Liver (tissue), 9 donors: ENCODE results near the gene RAI1. TPM values are rescaled to one million over a fixed set of nuclear protein-coding genes. Genes with fewer than 3 reads are reported as not detected.

Experiments used
- DNase-seq: peaks from one replicate; pipeline ENCODE4 v3.0.0-alpha.2; 2017; ENCODE audit warnings: low spot score
- H3K27ac ChIP-seq, 2 donors: one replicate each; pipeline ENCODE4 v1.7.0; 2013; ENCODE audit warnings: inconsistent platforms in 2 of 2, low read length in 2 of 2, control low read depth in 1 of 2, low read depth in 1 of 2, mild to moderate bottlenecking in 1 of 2
- H3K27me3 ChIP-seq, 4 donors: one replicate each; pipeline versions ENCODE4 v1.6.1 to v1.7.0; 2013; ENCODE audit warnings: low read length in 3 of 4, inconsistent platforms in 1 of 4, mild to moderate bottlenecking in 1 of 4, moderate library complexity in 1 of 4; ENCODE audit not compliant: control insufficient read depth in 4 of 4, insufficient read depth in 4 of 4
- H3K36me3 ChIP-seq, 4 donors: one replicate each; pipeline versions ENCODE4 v1.6.1 to v1.7.0; 2013; ENCODE audit warnings: low read length in 3 of 4, mild to moderate bottlenecking in 3 of 4, low read depth in 1 of 4, moderate library complexity in 1 of 4; ENCODE audit not compliant: control insufficient read depth in 4 of 4, insufficient read depth in 3 of 4
- H3K4me1 ChIP-seq, 4 donors: one replicate each; pipeline versions ENCODE4 v1.6.1 to v1.7.0; 2013; ENCODE audit warnings: low read length in 3 of 4, mild to moderate bottlenecking in 3 of 4, moderate library complexity in 1 of 4; ENCODE audit not compliant: control insufficient read depth in 4 of 4, insufficient read depth in 4 of 4
- H3K4me3 ChIP-seq, 3 donors: one replicate each; pipeline versions ENCODE4 v1.6.1 to v1.7.0; 2013; ENCODE audit warnings: low read length in 3 of 3, control low read depth in 1 of 3, low read depth in 1 of 3, mild to moderate bottlenecking in 1 of 3
- H3K9ac ChIP-seq, 2 donors: one replicate each; pipeline ENCODE4 v1.7.0; 2013; ENCODE audit warnings: low read length in 2 of 2, mild to moderate bottlenecking in 2 of 2, moderate library complexity in 2 of 2, control low read depth in 1 of 2, low read depth in 1 of 2
- H3K9me3 ChIP-seq, 4 donors: one replicate each; pipeline versions ENCODE4 v1.6.1 to v1.7.0; 2013; ENCODE audit warnings: low read length in 3 of 4; ENCODE audit not compliant: control insufficient read depth in 4 of 4
- EGR1 ChIP-seq, 2 donors: IDR thresholded peaks; 2 replicates each; pipeline ENCODE4 v1.6.1; 2016 to 2018; ENCODE audit warnings: antibody characterized with exemption in 2 of 2, low read depth in 2 of 2
- FOXA1 ChIP-seq: IDR thresholded peaks from 2 replicates; pipeline ENCODE4 v1.6.1; 2016; ENCODE audit warnings: antibody characterized with exemption
- FOXA2 ChIP-seq: IDR thresholded peaks from 2 replicates; pipeline ENCODE4 v1.6.1; 2016; ENCODE audit warnings: antibody characterized with exemption
- GABPA ChIP-seq, 2 donors: IDR thresholded peaks in 1 of 2; conservative IDR thresholded peaks in 1 of 2; 2 replicates each; pipeline ENCODE4 v1.6.1; 2016; ENCODE audit warnings: antibody characterized with exemption in 2 of 2, mild to moderate bottlenecking in 1 of 2, moderate library complexity in 1 of 2
- HNF4A ChIP-seq, 2 donors: conservative IDR thresholded peaks; 2 replicates each; pipeline ENCODE4 v1.6.1; 2016; ENCODE audit warnings: antibody characterized with exemption in 2 of 2, mild to moderate bottlenecking in 2 of 2
- HNF4G ChIP-seq: IDR thresholded peaks from 2 replicates; pipeline ENCODE4 v1.6.1; 2016; ENCODE audit warnings: antibody characterized with exemption
- JUND ChIP-seq, 2 donors: IDR thresholded peaks; 2 replicates each; pipeline ENCODE4 v1.6.1; 2016; ENCODE audit warnings: antibody characterized with exemption in 2 of 2
- NR2F2 ChIP-seq: IDR thresholded peaks from 2 replicates; pipeline ENCODE4 v1.6.1; 2016; ENCODE audit warnings: antibody characterized with exemption
- RAD21 ChIP-seq, 2 donors: IDR thresholded peaks; 2 replicates each; pipeline ENCODE4 v1.6.1; 2016; ENCODE audit warnings: antibody characterized with exemption in 2 of 2, mild to moderate bottlenecking in 2 of 2
- RXRA ChIP-seq, 2 donors: IDR thresholded peaks; 2 replicates each; pipeline ENCODE4 v1.6.1; 2017 to 2018; ENCODE audit warnings: antibody characterized with exemption in 2 of 2, mild to moderate bottlenecking in 1 of 2
- SP1 ChIP-seq: IDR thresholded peaks from 2 replicates; pipeline ENCODE4 v1.6.1; 2018; ENCODE audit warnings: antibody characterized with exemption, mild to moderate bottlenecking
- TAF1 ChIP-seq: conservative IDR thresholded peaks from 2 replicates; pipeline ENCODE4 v1.6.1; 2016; ENCODE audit warnings: antibody characterized with exemption, mild to moderate bottlenecking
- YY1 ChIP-seq: IDR thresholded peaks from 2 replicates; pipeline ENCODE4 v1.6.1; 2016; ENCODE audit warnings: antibody characterized with exemption, mild to moderate bottlenecking
- WGBS: extraction: QIAGEN DNeasy Blood & Tissue Kit; methylation state at CpG from one replicate; pipeline ENCODE4 v1.1.7; 2013; 5-methylcytosine and 5-hydroxymethylcytosine counted together
- polyA plus RNA-seq, 2 donors: library from polyadenylated mRNA; stranded (reverse) in 1 of 2; unstranded in 1 of 2; fragments of 200-250 nt in 1 of 2; fragments of >200 nt in 1 of 2; fragmentation: Nextera tagmentation in 1 of 2; extraction: Ambion mirVana in 1 of 2; gene quantifications; one replicate each; pipeline versions ENCODE4 v1.2.1 to v1.2.3, GENCODE V29; 2013 to 2015
- total RNA-seq, 2 donors: library from RNA; depleted of rRNA; stranded (reverse); fragments of >200 nt; gene quantifications; one replicate each; pipeline ENCODE4 v1.2.3, GENCODE V29; 2014
- TF ChIP-seq, protein P1 (sequence below): IDR thresholded peaks from 2 replicates; pipeline ENCODE4 v1.6.1; 2016; ENCODE audit warnings: antibody characterized with exemption
- TF ChIP-seq, protein P2 (sequence below): IDR thresholded peaks from 2 replicates; pipeline ENCODE4 v1.6.1; 2016; ENCODE audit warnings: antibody characterized with exemption
- TF ChIP-seq, protein P3 (sequence below): IDR thresholded peaks from 2 replicates; pipeline ENCODE4 v1.6.1; 2016; ENCODE audit warnings: antibody characterized with exemption, mild to moderate bottlenecking
- TF ChIP-seq, protein P4 (sequence below): fragments of 150-350 bp; IDR thresholded peaks from 2 replicates; pipeline ENCODE4 v1.5.1; 2017; ENCODE audit warnings: improper control_type of control experiment, low read depth, low read length; ENCODE audit not compliant: missing input control
- donor health status: healthy.
- donor health status: healthy.
- donor health status: healthy.
- donor health status: healthy.
- donor health status: healthy.

The RAI1 gene
- total and polyA plus RNA-seq, 4 donors, result 0.57 to 7.6 (median 5.3) TPM

- TF ChIP-seq, protein P1, sequence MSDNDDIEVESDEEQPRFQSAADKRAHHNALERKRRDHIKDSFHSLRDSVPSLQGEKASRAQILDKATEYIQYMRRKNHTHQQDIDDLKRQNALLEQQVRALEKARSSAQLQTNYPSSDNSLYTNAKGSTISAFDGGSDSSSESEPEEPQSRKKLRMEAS, result no peak
Observed at GRCh38 chr17:17757391-17757791, 76.1 kb downstream of the RAI1 start (continued).

DNA sequence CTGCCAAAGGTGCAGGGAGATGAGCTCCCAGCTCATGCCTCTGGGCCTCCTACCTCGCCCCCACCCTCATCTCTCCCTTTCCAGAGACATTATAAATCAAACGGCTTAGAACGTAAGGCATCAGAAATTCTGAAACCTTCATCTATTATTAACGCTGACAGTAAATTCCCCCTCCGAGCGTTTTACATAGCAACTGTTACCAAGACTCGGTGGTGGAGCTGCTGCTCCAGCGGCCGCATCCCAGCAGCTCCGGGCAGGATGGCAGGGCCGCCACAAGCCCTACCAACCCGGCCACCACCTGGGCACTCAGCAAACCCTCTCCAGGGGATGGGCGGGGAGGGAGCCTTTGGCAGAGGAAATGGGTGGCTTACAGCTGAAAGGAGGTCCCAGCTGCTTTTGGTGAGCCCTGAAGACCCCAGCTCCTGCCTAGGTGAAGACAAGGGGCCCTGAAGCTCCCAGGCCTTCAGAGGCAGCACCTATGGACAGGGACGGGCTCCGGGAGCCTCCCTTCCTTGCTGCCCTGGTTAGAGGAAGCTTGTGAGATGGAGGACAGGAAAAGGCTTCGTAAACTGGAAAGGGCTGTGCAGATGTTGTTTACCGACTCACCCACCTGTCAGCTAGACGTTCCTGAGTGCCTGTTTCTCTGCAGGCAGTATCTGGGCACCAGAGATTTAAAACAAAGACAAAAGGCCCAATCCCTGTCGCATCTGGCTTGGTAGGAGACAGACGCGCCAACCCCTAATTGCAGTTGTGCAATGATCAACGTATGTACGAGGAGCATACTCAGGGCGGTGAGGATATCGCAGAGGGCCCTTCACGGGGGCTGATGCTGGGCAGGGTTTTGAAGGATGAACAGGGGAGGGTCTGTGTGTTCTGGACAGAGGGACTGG is 76.9 kb downstream of the RAI1 start:
- Histone ChIP-seq H3K27me3 (no peaks in the 10 kb centered on the region), H3K9ac (no peak overlapping the region), H3K27ac (no peak overlapping the region), H3K36me3 (no peaks in the 10 kb centered on the region), H3K4me3 (no peak overlapping the region), H3K4me1 (peaks cover 0 to 12% (median 7%) of the 10 kb centered on the region in 4 donors), H3K9me3 (no peaks in the 10 kb centered on the region)
- TF ChIP-seq, protein P2, sequence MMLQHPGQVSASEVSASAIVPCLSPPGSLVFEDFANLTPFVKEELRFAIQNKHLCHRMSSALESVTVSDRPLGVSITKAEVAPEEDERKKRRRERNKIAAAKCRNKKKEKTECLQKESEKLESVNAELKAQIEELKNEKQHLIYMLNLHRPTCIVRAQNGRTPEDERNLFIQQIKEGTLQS, result no peak
- TF ChIP-seq HNF4A (conservative IDR thresholded peaks at IDR 0.05), result no peak
- no peak for TF ChIP-seq TAF1
- no peak for TF ChIP-seq EGR1 (IDR thresholded peaks at IDR 0.05; ENCODE audit: low read depth in 2 of 2)
- TF ChIP-seq GABPA (IDR thresholded peaks at IDR 0.05 in 1 of 2, conservative IDR thresholded peaks at IDR 0.05 in 1 of 2), result no peak
- TF ChIP-seq, protein P3, sequence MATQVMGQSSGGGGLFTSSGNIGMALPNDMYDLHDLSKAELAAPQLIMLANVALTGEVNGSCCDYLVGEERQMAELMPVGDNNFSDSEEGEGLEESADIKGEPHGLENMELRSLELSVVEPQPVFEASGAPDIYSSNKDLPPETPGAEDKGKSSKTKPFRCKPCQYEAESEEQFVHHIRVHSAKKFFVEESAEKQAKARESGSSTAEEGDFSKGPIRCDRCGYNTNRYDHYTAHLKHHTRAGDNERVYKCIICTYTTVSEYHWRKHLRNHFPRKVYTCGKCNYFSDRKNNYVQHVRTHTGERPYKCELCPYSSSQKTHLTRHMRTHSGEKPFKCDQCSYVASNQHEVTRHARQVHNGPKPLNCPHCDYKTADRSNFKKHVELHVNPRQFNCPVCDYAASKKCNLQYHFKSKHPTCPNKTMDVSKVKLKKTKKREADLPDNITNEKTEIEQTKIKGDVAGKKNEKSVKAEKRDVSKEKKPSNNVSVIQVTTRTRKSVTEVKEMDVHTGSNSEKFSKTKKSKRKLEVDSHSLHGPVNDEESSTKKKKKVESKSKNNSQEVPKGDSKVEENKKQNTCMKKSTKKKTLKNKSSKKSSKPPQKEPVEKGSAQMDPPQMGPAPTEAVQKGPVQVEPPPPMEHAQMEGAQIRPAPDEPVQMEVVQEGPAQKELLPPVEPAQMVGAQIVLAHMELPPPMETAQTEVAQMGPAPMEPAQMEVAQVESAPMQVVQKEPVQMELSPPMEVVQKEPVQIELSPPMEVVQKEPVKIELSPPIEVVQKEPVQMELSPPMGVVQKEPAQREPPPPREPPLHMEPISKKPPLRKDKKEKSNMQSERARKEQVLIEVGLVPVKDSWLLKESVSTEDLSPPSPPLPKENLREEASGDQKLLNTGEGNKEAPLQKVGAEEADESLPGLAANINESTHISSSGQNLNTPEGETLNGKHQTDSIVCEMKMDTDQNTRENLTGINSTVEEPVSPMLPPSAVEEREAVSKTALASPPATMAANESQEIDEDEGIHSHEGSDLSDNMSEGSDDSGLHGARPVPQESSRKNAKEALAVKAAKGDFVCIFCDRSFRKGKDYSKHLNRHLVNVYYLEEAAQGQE, result no peak
- TF ChIP-seq RAD21 (IDR thresholded peaks at IDR 0.05), result no peak
- no peak for TF ChIP-seq NR2F2
- TF ChIP-seq, protein P1, result no peak
- TF ChIP-seq RXRA (IDR thresholded peaks at IDR 0.05), result no peak
- no peak for TF ChIP-seq FOXA1
- TF ChIP-seq, protein P4, sequence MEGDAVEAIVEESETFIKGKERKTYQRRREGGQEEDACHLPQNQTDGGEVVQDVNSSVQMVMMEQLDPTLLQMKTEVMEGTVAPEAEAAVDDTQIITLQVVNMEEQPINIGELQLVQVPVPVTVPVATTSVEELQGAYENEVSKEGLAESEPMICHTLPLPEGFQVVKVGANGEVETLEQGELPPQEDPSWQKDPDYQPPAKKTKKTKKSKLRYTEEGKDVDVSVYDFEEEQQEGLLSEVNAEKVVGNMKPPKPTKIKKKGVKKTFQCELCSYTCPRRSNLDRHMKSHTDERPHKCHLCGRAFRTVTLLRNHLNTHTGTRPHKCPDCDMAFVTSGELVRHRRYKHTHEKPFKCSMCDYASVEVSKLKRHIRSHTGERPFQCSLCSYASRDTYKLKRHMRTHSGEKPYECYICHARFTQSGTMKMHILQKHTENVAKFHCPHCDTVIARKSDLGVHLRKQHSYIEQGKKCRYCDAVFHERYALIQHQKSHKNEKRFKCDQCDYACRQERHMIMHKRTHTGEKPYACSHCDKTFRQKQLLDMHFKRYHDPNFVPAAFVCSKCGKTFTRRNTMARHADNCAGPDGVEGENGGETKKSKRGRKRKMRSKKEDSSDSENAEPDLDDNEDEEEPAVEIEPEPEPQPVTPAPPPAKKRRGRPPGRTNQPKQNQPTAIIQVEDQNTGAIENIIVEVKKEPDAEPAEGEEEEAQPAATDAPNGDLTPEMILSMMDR, result no peak
- TF ChIP-seq FOXA2, result no peak
- TF ChIP-seq YY1, result no peak
- TF ChIP-seq HNF4G, result no peak
- no peak for TF ChIP-seq SP1
- TF ChIP-seq JUND (IDR thresholded peaks at IDR 0.05), result no peak
- DNase-seq, result no peak
- WGBS, result 86% methylated on average over 26 of the region's 26 CpGs
